Inferior parietal cortex (tissue), 1 donor: ENCODE data around the gene OR13D1.
A peak's percentile ranks its signal among the peaks of the same experiment; 100 is the strongest.
"Not testable (repeated sequence)": the region's sequence is repeated elsewhere in the genome, so short reads cannot be mapped to it uniquely, and the experiment has no call there.

Source experiments
- DNase-seq: peaks from one replicate; pipeline ENCODE4 v3.0.0-alpha.2; 2016; ENCODE audit errors: extremely low spot score

Gene OR13D1, protein sequence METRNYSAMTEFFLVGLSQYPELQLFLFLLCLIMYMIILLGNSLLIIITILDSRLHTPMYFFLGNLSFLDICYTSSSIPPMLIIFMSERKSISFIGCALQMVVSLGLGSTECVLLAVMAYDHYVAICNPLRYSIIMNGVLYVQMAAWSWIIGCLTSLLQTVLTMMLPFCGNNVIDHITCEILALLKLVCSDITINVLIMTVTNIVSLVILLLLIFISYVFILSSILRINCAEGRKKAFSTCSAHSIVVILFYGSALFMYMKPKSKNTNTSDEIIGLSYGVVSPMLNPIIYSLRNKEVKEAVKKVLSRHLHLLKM

DNA sequence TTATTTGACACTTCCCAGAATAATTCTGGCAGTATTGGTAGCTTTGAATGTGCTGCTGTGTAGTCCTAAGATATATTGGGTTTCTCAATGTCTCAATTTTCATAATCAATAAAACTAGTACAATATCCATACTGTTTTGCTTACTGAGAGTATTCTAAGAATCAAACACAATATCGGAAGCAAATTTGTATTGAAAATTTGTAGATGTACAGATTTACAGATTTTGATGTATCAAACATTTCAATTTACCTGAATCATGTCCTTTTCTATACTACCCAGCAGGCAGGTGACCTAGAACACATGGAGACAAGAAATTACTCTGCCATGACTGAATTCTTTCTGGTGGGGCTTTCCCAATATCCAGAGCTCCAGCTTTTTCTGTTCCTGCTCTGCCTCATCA is at the start of gene OR13D1:
OR13D1 (plus strand) TSS at position 301 of the 400 bp plus-strand sequence; CDS start at position 301, 0 bp downstream.
- DNase-seq, result no peak

DNA sequence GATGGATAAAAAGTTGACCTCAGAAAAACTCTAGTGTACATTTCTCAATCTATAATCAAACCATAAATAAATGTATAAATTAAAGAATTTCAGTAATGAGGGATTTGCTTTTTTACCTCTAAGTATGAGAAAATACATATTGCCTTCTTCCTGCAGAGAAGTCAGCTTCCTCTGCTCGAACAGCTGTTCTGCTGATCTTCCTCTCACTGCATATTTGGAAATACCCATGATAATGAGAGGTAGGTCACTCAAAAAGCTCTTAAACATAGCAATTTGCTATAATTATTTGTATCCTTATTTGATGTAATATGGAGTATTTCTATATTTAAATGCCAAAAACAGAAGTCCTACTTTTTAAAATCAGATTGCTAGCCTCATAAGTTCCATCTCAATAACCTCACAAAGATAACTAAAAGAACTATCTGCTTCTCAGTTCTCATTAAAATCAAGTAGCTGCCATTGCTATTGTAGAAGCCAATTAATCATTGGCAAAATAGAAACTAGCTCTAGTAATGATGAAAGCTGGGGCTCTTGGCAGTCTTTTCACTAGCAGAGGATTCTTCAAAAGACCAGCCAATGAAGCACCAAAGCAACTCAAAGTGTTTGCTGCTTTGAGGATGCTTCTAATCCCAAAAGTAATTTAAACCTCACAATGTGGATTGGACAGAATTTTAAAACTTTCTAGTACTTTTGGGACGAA is 35.7 kb upstream of the OR13D1 start:
- DNase-seq, result no peak

DNA sequence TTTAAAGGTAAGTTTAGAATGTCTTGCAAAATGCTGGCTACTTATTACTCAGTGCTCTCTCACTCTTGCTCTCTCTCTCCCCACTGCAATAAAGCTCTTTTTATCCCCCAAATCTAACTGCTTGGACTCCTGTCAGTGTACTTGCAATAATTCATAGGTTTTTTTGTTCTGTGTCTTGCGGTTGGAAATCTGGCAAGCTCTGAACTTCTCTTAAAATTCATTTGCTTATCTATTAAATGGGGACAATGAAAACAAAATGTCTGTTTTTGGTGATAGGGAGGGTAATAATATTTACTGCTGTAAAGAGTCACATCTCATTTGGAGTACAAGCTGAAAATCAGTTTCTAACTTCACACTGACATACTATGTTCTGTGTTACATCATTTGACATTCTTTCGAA is 18.7 kb upstream of the OR13D1 start:
- DNase-seq, result no peak

DNA sequence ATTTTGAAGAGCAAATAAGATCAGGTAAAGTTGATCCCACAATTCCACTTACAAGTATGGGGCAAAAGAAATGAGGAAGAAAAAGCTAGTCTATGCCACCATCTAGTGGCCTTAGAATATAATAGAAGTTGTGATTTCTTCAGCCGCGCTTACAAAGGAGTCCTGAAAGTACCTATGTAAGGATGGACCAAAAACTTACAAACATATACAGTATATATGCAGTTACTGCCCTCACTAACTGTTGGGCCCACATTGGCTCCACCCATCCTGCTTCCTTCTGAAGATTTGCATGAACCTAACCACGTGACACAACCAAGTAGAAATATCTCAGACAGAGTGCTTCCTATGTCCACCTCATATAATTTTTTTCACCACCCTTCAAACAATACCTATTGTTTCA is 11.7 kb upstream of the OR13D1 start:
- DNase-seq, result peak; percentile 79

DNA sequence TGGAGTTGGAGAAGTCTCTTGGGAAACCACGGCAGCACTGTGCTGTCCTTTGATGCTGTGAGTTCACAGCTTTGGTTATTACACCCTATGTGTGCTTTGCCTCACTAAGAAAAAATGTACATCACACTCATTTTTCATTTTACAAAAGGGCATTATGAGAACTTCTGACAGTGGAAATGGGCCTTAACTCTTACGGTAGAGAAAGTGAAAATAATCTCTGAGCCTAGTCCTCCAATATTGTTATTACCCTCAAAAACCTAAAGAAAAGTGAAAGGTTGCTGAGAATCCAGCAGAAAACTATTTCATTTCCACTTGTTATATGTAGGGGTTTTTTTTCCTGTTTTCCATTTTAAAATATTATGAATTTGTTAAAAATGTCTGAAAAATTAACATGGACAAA is 8.2 kb upstream of the OR13D1 start:
- DNase-seq, result no peak

DNA sequence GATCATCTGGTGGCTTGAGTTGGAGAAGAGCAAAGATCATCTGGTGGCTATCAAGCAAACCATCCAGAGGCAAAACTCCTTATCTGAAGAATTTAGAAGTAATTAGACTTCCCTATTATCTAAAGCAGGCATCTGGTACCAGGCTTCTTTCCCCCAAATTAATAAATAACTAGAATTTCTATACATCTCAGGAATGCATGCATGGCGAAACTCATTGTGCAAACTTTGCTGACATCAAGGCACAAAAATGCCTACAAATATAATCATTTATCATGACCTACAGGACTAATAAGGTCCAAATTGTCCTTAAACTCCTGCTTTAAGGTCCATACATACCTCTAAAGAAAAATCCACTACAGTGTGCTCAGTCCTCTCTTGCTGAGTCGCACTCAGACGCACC is 6.0 kb downstream of the OR13D1 start:
- no peak for DNase-seq

DNA sequence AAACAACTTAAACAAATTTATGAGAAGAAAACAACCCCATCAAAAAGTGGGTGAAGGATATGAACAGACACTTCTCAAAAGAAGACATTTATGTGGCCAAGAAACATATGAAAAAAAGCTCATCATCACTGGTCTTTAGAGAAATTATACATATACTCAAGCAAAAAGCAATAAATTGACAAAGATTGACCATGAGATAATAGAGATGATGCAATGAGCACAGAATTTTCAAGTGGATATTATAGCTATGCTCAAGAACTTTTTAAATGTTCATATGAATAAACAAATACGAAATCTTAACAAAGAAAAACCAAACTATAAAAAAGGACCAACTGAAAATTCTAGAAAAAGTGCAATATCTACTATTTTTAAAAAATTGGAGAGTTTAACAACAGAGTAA is 14.4 kb downstream of the OR13D1 start:
- DNase-seq, result not testable (repeated sequence)

DNA sequence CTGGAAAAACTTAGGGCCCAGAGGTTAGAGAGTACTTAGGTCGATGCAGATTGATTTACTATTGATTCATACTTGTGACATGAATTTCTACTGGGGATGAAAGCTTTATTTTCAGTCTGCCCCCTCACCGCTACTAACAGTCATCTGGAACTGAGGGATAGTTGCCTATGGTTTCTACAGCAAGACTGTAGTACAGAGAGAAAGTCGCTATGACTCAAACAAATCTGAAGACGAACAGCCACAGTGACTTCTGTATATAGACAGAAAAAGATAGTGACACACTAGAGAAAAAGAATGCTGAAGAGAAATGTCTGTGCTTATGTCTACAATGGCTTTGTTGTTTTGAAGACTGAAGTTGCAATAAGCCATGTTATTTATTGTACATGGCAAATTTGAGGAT is 17.3 kb downstream of the OR13D1 start:
- no peak for DNase-seq

DNA sequence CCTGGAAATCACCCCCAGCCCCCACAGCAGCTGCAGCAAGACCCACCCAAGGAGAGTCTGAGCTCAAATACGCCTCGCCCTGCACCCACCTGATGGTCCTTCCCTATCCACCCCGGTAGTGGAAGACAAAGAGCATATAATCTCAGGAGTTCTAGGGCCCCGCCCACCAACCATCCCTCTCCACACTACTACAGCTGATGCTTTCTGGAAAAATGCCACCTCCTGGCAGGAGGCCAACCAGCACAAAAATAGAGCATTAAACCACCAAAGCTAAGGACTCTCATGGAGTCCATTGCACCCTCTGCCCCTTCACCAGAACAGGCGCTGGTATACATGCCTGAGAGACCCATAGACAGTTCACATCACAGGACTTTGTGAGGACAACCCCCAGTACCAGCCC is 30.7 kb downstream of the OR13D1 start:
- DNase-seq, result no peak

DNA sequence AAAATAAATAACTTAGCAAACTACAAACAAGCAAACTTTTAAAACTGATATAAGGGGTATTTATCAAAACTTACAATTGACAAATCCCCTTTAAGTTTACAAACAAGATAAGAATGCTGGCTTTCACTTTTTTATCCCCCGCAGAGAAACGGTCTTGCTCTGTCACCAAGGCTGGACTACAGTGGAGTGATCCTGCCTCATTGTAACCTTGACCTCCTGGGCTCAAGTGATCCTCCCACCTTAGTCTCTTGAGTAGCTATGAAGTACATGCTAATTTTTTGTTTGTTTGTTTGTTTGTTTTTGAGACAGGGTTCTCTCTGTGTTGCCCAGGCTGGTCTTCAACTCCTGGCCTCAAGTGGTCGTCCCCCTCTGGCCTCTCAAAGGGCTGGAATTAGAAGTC is 44.1 kb downstream of the OR13D1 start:
- DNase-seq, result no peak

DNA sequence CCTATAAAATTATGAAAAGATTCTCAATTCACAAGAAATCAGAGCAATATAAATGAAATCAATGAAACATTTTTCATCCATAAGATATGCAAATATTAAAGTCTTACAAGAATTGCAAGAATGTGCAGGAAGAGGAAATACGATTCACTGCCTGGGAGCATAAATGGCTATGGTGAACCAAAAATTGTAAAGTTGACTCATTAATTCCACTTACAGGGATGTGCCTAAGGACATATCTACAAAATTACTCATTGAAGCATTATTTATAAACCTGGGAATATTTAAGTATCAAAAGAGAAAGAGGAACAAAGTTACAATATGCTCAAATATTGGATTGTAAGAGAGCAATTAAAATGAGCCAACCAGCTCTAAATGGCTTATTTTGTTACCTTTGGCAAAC is 46.3 kb downstream of the OR13D1 start:
- DNase-seq, result no peak

DNA sequence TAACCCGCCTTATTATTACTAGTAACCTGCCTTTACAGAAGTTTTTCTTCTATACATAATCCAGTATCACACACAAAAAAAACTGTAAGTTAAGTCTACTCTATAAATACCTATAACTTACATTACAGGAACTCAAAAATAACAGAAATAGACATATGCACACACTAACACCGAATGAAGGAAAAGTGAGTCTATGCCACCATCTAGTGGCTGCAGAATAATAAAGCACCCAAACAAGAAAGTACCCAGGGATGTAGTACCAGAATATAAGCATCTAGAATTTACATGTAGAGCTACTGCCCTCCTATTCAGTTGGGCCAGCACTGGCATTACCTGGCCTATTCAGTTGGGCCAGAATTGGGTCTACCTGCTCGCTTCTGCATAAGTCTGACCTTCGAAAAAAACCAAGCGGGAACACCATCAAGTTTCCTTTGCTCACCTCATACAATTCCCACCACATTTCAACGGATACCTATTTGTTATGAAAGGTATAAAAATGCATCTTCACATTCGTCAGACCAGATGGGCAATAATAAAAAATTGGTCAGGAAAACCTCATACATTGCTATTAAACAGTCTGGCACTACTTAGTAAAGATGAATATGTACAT is 49.2 kb downstream of the OR13D1 start:
- DNase-seq, result peak; percentile 84
